ENCODE data around the gene IFRD1. TPM values are rescaled to one million over a fixed set of nuclear protein-coding genes. Genes with fewer than 3 reads are reported as not detected.

The IFRD1 gene
- total RNA-seq, 1 donor from 2014 or later, result 78.3 TPM

DNA sequence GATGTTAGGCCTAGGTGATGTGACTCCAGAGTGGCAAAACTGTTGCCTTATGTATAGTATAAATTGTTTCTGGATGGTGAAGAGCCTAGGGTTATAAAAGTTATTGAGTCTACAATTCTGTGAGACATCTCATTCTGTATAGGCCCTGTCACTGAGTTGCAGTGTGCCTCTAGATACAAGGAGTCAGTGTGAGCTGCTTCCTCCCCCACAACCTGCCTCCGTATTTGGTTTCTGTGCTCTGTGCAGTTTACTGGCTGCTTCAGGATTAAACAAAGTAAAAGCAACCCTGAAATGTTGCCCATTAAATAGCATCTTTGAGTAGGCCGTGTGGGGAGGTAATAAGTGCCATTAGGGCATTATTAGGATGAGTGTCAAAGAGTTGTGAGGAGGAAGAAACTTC lies 1.9 kb upstream of the IFRD1 start:
- TF ChIP-seq, protein P1, sequence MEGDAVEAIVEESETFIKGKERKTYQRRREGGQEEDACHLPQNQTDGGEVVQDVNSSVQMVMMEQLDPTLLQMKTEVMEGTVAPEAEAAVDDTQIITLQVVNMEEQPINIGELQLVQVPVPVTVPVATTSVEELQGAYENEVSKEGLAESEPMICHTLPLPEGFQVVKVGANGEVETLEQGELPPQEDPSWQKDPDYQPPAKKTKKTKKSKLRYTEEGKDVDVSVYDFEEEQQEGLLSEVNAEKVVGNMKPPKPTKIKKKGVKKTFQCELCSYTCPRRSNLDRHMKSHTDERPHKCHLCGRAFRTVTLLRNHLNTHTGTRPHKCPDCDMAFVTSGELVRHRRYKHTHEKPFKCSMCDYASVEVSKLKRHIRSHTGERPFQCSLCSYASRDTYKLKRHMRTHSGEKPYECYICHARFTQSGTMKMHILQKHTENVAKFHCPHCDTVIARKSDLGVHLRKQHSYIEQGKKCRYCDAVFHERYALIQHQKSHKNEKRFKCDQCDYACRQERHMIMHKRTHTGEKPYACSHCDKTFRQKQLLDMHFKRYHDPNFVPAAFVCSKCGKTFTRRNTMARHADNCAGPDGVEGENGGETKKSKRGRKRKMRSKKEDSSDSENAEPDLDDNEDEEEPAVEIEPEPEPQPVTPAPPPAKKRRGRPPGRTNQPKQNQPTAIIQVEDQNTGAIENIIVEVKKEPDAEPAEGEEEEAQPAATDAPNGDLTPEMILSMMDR (IDR thresholded peaks at IDR 0.05), result no peak
- Mint-ChIP-seq H3K4me3 (ENCODE audit: unreplicated experiment) (peak overlapping the region; percentile 96), H3K4me1 (ENCODE audit: unreplicated experiment) (peaks cover 28% of the 10 kb centered on the region), H3K27ac (ENCODE audit: unreplicated experiment) (no peak overlapping the region), H3K27me3 (ENCODE audit: unreplicated experiment) (no peaks in the 10 kb centered on the region), H3K9me3 (ENCODE audit: unreplicated experiment) (no peaks in the 10 kb centered on the region), H3K36me3 (ENCODE audit: unreplicated experiment) (no peaks in the 10 kb centered on the region)
- DNase-seq (ENCODE audit: extremely low spot score, unreplicated experiment), result no peak

DNA sequence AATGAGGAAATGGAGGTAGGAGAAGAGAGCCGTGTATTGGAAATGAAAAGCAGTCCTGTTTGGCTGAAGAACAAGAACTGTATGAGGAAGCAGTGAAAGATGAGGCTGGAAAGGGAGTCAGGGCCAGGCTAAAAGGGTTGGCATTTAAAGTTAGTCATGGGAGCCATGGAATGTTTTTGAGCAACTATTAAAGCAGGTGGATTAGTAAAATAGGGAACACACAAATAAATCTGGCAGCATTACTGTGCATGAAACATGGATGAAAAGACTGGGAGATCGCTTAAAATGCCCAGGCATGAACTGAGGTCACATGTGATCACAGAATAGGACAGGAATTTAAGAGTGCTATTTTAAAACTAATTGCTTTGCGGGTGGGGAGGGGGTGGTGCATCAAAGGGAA lies 1.4 kb upstream of the IFRD1 start:
- TF ChIP-seq, protein P1 (IDR thresholded peaks at IDR 0.05), result no peak
- DNase-seq (ENCODE audit: extremely low spot score, unreplicated experiment), result no peak
- H3K9me3 Mint-ChIP-seq (ENCODE audit: unreplicated experiment), result no peaks in the 10 kb centered on the region
- no peaks in the 10 kb centered on the region for H3K36me3 Mint-ChIP-seq (ENCODE audit: unreplicated experiment)
- peak overlapping the region; percentile 97 for H3K27ac Mint-ChIP-seq (ENCODE audit: unreplicated experiment)
- peaks cover 33% of the 10 kb centered on the region for H3K4me1 Mint-ChIP-seq (ENCODE audit: unreplicated experiment)
- H3K4me3 Mint-ChIP-seq (ENCODE audit: unreplicated experiment), result peak overlapping the region; percentile 96
- no peaks in the 10 kb centered on the region for H3K27me3 Mint-ChIP-seq (ENCODE audit: unreplicated experiment)

DNA sequence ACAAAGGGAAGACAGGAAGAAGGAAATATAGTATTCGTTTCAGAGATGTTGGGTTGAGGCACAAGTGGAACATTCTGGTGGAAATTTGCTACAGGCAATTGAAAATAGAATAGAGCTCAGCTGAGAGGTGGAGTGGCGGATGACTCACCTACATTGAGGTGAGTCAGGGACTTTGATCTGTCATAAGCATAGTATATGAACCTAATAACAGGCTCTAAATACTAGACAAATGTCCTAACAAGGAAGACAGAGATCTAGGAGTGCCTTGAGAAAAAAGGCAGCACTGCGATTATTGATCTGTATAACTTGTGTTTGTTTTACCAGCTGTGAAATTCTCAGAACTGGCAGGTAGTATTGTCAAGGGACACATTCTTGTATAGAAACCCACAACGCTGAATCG lies 907 bp upstream of the IFRD1 start:
- no peak for DNase-seq (ENCODE audit: extremely low spot score, unreplicated experiment)
- H3K4me1 Mint-ChIP-seq (ENCODE audit: unreplicated experiment), result peaks cover 37% of the 10 kb centered on the region

DNA sequence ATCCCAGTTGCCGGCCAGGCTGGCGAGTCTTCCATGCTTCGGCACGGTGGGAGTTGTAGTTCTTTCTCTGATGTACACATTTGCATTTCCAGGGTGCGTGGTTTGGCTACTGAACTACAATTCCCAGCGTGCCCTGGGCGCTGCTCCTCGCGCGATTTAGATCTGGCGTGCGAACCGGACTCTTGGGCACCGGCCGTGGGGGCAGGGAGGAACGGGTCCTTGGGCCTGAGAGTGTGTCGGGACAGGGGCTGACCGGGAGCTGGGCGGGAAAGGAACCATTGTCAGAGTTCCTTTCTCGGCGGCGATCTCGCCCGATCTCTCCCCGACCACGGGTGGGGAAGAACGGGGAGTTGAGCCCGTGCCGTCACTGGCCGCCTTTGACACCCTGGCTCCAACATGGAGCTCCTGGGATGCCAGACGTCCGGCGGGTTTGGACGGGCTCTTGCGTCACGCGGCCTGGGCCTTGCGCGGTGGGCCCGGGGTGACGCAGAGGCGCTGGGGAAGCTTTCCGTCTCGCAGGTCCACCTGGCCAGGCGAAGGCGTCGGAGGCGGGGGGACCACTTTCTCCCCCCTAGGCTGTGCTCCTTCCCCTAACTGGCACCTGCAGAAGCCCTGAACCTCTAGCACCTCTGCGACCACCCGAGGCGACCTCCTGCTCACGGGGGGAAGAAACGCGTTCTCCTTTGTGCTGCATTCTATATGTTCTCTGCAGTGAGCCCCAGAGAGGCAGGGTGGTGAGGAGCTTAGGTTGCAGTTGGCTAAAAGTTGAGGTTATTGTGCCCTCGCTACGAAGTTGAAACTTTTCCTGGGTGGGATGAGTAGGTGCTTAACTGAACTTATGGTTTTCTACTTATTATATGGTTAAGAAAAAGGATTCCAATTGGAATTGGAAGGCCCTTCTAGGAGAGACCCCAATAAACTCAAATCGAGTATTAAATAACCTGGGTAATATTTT lies 824 bp downstream of the IFRD1 start:
- DNase-seq (ENCODE audit: extremely low spot score, unreplicated experiment), result peak; percentile 97
- TF ChIP-seq, protein P1 (IDR thresholded peaks at IDR 0.05), result no peak
- no peaks in the 10 kb centered on the region for H3K9me3 Mint-ChIP-seq (ENCODE audit: unreplicated experiment)
- no peaks in the 10 kb centered on the region for H3K27me3 Mint-ChIP-seq (ENCODE audit: unreplicated experiment)
- H3K27ac Mint-ChIP-seq (ENCODE audit: unreplicated experiment), result peak overlapping the region; percentile 97
- peaks cover 48% of the 10 kb centered on the region for H3K4me1 Mint-ChIP-seq (ENCODE audit: unreplicated experiment)
- peaks cover 6% of the 10 kb centered on the region for H3K36me3 Mint-ChIP-seq (ENCODE audit: unreplicated experiment)
- peak overlapping the region; percentile 96 for H3K4me3 Mint-ChIP-seq (ENCODE audit: unreplicated experiment)

More for the DNA sequence above, 907 bp upstream of the IFRD1 start:
- TF ChIP-seq, protein P1 (IDR thresholded peaks at IDR 0.05), result no peak
- Mint-ChIP-seq H3K36me3 (ENCODE audit: unreplicated experiment) (no peaks in the 10 kb centered on the region), H3K4me3 (ENCODE audit: unreplicated experiment) (peak overlapping the region; percentile 96), H3K9me3 (ENCODE audit: unreplicated experiment) (no peaks in the 10 kb centered on the region), H3K27ac (ENCODE audit: unreplicated experiment) (peak overlapping the region; percentile 97), H3K27me3 (ENCODE audit: unreplicated experiment) (no peaks in the 10 kb centered on the region)

DNA sequence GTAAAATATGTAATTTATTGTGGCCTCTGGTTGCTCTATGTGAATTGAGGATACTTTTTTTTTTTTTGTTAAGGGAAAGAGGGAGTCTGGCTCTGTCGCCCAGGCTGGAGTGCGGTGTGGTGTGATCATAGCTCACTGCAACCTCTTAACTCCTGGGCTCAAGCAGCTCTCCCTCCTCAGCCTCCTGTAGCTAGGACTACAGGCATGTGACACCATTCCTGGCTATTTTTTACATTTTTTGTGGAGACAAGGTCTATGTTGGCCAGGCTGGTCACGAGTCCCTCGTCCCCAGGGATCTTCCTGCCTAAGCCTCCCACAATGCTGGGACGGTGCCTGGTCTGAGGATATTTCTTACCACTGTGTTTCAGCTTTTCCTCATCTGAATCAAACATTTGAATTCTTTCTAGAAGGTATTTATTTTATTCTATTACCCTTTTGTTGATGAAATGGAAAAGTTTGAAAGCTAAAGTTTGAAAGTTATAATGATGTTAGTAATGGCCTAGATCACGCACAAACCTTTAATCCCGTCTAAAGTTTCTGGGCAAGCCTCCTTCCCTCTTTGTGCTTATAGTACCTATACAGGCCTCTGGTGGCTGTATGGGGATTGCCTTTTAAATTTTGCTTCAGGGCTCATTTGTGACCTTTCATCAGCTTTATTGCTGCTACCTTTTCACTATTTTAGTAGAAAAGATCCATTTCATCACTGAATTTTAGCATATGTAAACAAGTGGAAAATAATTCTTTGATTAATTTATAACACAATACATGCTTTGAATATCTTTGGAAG lies 2.0 kb downstream of the IFRD1 start:
- DNase-seq (ENCODE audit: extremely low spot score, unreplicated experiment), result no peak

More for the DNA sequence above, 2.0 kb downstream of the IFRD1 start:
- Mint-ChIP-seq H3K27me3 (ENCODE audit: unreplicated experiment) (no peaks in the 10 kb centered on the region), H3K27ac (ENCODE audit: unreplicated experiment) (peak overlapping the region; percentile 97), H3K4me3 (ENCODE audit: unreplicated experiment) (peak overlapping the region; percentile 96), H3K4me1 (ENCODE audit: unreplicated experiment) (peaks cover 48% of the 10 kb centered on the region), H3K36me3 (ENCODE audit: unreplicated experiment) (peaks cover 14% of the 10 kb centered on the region), H3K9me3 (ENCODE audit: unreplicated experiment) (no peaks in the 10 kb centered on the region)
- TF ChIP-seq, protein P1 (IDR thresholded peaks at IDR 0.05), result peak; percentile 41
